HG03354 (cell line): Measurements from ENCODE around the gene ID1.
"Not testable (repeated sequence)": the region's sequence is repeated elsewhere in the genome, so short reads cannot be mapped to it uniquely, and the experiment has no call there.

Source experiments
- ATAC-seq: cut with Tn5 transposase; IDR thresholded peaks from one replicate; pipeline ENCODE4 v1.9.1; 2021; ENCODE audit warnings: mild to moderate bottlenecking; ENCODE audit not compliant: unreplicated experiment, poor library complexity, severe bottlenecking

The ID1 gene

DNA sequence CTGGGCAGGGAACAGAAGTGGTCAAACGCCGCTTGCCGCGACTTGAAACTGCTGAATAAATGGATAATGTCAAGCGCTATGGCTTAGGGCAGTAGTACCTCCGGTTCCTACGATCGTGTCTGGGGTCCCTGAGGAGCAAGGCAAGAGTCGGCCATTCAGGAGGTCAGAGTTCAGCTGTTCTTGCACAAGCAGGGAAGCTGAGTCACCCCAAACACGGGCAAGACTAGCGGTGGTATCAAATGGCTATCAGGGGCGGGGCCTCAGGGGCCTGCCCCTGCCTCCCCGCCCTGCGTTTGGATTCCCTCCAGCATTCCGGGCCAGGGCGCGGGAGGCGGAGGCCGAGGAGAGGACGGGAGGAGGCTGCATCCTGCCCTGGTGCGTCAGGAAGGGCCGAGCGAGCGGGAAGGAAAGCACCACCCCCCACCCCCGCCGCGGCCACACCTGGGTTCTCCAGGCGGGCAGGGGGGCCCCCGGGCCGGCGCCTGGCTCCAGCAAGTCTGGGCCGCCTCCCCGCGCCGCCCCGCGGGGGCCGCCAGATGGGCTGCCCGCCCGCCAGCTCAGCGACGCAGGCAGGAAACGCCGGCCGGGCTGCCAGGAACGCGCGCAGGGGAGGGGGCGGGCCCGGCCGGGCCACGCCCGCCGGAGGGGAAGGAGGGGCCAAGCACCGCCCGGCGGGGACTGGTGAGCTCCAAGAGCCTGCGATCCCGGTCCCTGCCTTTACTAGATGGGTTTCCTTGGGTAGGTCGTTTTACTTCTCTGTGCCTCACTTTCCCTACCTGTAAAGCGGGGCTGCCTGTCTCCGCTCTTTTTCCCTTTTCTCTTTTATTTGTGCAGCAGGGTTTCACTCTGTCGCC, 32.2 kb upstream of the ID1 start:
- ATAC-seq: peak; percentile 88

DNA sequence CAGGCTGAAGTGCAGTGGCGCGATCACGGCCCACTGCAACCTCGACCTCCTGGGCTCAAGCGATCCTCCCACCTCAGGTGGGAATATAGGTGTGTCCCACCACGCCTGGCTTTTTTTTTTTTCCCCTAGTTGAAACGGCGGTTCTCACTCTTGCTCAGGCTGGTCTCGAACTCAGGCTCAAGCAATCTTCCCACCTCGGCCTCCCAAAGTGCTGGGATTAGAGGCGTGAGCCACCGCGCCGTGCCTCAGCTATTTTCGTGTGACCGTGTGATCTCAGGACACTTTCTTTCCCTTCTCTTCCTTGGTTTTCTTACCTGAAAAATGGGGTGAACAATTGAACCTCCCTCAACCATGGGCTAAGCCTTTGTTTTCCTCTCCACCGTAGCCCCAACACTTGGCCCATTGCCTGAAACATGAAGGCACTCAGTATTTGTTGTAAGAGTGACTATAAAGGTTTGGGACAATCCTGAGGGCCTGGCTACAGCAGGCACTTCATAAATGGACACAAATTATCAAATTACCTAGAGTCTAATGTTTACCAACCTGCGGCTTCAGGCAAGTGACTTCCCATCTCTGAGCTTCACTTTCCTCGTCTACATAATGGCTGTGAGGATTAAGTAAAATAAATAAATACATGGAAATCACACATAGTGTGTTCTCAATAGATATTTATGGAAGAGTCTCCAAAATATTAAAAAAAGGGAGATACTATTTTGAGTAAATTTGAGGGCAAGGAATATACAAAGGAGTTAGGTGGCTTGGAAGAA, 31.4 kb upstream of the ID1 start:
- peak; percentile 19 for ATAC-seq

GRCh38 chr20:31574986-31575385, 30.1 kb upstream of the ID1 start:
- ATAC-seq: not testable (repeated sequence)

DNA sequence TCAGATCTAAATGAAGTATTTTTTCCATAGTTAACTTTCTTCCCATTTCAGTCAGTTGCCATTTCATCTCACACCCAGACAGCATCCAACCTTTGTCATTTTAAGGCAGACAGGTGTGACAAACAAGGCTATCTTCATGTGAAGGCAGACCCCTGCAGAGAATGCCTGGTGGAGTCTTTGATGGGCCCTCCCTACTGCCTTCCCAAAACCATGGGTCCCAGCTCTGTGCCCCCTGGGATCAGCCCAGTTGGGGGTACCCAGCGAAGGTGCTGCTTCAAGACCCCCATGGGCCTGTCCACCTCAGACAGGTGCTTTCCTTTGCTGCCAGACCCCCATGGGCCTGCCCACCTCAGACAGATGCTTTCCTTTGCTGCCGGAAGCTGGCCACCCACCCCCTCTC, 28.3 kb upstream of the ID1 start:
- no peak for ATAC-seq

- no peak for ATAC-seq
These were observed 27.9 kb upstream of the ID1 start for GRCh38 chr20:31577194-31577593.

GRCh38 chr20:31578448-31579138, 26.5 kb upstream of the ID1 start:
- no peak for ATAC-seq

DNA sequence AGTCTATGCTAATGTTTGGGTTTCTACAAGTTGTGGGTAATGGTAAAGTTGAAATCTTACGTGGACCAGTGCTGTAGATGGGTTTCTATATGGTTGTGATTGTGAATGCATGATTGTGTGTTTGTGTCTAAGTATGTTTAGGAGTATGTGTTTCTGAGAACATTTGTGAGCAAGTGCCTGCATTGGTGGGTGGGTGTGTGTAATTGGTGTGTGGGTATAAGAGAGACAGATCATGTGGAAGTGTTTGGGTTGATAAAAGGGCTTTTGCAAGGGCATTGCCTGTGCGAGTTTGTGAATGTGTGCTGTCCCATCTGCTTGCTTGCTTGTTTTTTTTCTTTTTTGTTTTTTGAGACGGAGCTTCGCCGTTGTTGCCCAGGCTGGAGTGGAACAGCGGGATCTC, 25.8 kb upstream of the ID1 start:
- no peak for ATAC-seq

- ATAC-seq: not testable (repeated sequence)
These were observed 25.0 kb upstream of the ID1 start for GRCh38 chr20:31579941-31580651.

- ATAC-seq: no peak
These were observed 24.4 kb upstream of the ID1 start for GRCh38 chr20:31580706-31581105.

- no peak for ATAC-seq
These were observed 23.7 kb upstream of the ID1 start for GRCh38 chr20:31581391-31581790.

- ATAC-seq: no peak
These were observed 17.3 kb upstream of the ID1 start for GRCh38 chr20:31587545-31588389.

- ATAC-seq: no peak
These were observed 14.3 kb upstream of the ID1 start for GRCh38 chr20:31590717-31591225.

GRCh38 chr20:31593221-31594001, 11.7 kb upstream of the ID1 start:
- ATAC-seq: no peak

GRCh38 chr20:31594002-31594557, 11.0 kb upstream of the ID1 start:
- no peak for ATAC-seq

GRCh38 chr20:31594558-31595379, 10.3 kb upstream of the ID1 start:
- ATAC-seq: no peak

- ATAC-seq: no peak
These were observed 9.8 kb upstream of the ID1 start for GRCh38 chr20:31595380-31595653.
